ENCODE data around the gene MOB2. TPM values are rescaled to one million over a fixed set of nuclear protein-coding genes. Genes with fewer than 3 reads are reported as not detected.
A peak's percentile ranks its signal among the peaks of the same experiment; 100 is the strongest.

The MOB2 gene, protein sequence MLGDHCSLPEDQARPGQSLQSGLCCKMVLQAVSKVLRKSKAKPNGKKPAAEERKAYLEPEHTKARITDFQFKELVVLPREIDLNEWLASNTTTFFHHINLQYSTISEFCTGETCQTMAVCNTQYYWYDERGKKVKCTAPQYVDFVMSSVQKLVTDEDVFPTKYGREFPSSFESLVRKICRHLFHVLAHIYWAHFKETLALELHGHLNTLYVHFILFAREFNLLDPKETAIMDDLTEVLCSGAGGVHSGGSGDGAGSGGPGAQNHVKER
- total RNA-seq = 10 to 100 TPM; 30.7 to 31.0 TPM

DNA sequence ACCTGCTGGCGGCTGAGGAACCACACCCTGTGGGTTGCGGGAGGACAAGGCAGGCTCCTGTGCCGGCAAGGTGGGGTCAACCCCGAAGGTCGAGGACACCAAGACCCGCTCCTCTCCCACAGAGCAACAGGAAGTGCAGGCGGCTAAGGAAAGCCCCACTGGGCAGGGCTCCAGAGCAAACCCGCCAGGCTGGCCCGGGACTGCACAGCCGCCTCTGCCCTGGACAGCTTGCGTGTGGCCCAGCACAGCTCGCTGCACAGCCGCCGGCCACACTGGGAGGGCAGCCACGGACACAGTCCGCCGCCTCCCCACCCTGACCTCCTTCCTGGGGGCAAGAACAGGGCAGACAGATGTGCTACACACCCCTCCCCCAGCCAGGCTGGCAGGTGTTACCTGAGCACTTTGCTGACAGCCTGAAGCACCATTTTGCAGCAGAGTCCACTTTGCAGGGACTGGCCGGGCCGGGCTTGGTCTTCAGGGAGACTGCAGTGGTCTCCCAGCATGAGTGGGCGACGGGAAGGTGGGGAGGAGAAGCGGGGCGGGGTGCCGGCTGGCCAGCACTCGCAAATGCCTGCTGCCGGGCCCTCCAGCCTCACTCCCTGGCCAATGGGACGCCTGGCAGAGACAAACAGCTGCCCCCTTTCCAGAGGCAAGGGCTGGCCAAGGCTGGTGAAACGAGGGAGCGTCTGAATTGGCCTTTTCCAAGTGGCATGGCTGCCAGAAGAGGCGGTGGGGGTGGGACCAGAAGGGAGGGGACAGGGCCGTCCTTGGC is at the start of gene MOB2:
MOB2 (minus strand) TSS at position 726 of the 772 bp plus-strand sequence; CDS start at position 503, 223 bp downstream.
- Mint-ChIP-seq H3K9me3 (no peaks in the 10 kb centered on the region), H3K27ac (no peak within 1 kb of the TSS), H3K4me1 (ENCODE audit: low read depth) (peaks cover 8% of the 10 kb centered on the region), H3K27me3 (ENCODE audit: low read depth) (no peaks in the 10 kb centered on the region), H3K4me3 (no peak within 1 kb of the TSS), H3K36me3 (ENCODE audit: insufficient read depth in 2 of 2) (no peaks in the 10 kb centered on the region)
- ATAC-seq (replicated peaks in 1 of 2) (peak in 1 of 2 donors; percentile 30), DNase-seq (no peak)

DNA sequence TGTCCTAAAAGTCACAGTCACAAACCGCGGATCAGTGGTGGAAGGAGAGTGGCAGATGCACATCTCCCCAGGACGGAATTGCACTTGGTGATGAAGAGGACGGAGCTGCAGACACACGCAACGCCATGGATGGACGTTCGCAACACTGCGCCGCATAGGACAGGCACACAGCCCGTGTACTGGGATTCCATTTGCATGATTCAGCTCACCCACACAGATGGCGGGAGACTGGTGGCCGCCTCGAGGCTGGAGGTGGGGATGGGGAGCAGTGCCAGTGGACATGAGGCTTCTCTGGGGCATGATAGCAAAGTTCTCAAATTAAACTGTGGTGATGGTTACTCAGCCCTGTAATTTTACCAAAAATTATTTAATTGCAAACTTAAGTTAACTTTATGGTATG is 48.1 kb upstream of the MOB2 start:
- H3K27me3 Mint-ChIP-seq (ENCODE audit: low read depth) = peaks cover 8% of the 10 kb centered on the region
- DNase-seq (no peak), ATAC-seq (replicated peaks in 1 of 2) (no peak)
- H3K9me3 Mint-ChIP-seq = no peaks in the 10 kb centered on the region
- H3K36me3 Mint-ChIP-seq (ENCODE audit: insufficient read depth in 2 of 2) = peaks cover 0 to 2% of the 10 kb centered on the region in 2 donors
- H3K27ac Mint-ChIP-seq = no peak overlapping the region
- peaks cover 34% of the 10 kb centered on the region for H3K4me1 Mint-ChIP-seq (ENCODE audit: low read depth)
- H3K4me3 Mint-ChIP-seq = no peak overlapping the region

DNA sequence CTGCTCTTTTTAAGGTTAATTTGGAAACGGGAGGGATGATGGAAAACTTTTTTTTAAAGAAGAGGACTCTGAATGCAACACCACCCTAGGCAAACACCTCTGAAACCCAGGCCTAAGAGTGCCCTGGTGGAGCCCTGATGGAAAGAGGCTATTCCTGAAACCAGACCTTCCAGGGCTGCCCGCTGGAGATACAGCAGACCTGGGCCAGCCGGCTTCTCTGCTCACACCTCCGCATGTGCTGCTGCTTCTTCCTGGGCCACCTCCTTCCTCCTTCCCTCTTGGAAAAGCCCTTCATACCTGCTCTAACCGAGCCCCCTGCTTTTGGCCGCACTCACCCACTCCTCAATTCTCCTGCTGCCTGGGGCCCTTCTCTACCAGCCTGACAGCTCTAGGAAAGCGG is 47.6 kb upstream of the MOB2 start:
- Mint-ChIP-seq H3K4me3 (no peak overlapping the region), H3K27ac (no peak overlapping the region), H3K4me1 (ENCODE audit: low read depth) (peaks cover 34% of the 10 kb centered on the region), H3K27me3 (ENCODE audit: low read depth) (peaks cover 8% of the 10 kb centered on the region), H3K9me3 (no peaks in the 10 kb centered on the region), H3K36me3 (ENCODE audit: insufficient read depth in 2 of 2) (peaks cover 0 to 2% of the 10 kb centered on the region in 2 donors)
- DNase-seq (no peak), ATAC-seq (replicated peaks in 1 of 2) (no peak)

DNA sequence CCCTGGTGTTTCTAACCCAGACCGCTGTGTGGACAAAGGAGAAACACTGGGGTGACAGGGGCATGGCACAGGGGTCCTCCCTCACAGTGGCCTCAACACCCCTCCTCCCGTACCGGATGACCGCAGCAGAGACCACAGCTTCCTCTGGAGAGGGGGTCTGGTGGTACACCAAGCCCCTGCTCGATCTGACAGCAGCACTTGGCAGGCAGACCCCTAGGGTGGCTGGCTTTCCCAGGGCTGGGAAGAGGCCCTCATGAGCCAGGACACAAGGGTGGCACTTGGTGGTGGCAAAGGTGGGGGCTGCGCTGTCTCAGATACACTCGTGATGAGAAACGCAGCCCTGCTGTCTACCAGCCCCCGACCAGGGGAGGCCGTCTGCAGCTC is 46.8 kb upstream of the MOB2 start:
- H3K36me3 Mint-ChIP-seq (ENCODE audit: insufficient read depth in 2 of 2) = peaks cover 0 to 2% of the 10 kb centered on the region in 2 donors
- H3K4me1 Mint-ChIP-seq (ENCODE audit: low read depth) = peaks cover 34% of the 10 kb centered on the region
- no peak overlapping the region for H3K27ac Mint-ChIP-seq

DNA sequence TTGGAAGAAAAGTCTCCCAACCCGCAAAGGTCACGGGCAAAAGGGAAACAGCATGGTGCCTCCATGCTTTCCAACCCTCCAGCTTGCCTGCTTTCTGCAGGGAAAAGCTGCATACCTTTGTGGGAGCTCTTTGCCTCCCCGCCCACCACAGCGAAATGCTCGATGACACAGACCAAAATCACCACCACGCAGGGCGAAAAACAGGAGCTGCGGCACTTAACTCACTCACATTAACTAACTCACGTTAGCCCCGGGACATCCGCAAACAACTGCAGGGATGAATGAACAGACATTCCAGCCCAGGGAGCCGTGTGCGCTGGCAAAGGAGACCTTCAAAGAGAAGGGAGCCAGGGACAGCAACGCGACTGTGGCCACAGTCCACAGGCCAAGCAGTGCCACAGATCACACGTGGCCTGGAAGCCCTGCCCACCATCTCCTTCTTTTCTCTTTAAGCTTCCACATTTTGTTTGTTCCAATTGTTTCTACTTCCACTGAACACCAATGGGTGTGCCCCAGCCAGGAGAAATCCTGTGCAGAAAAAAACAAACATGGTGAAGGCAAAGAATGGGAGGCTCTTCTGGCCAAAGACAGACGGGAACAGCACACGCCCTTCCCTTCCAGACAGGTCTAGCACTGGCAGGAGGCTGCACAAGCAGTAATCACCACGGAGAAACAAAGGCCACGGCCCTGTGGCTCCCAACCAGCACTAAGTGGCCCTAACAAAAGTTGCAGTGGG is 46.2 kb upstream of the MOB2 start:
- H3K9me3 Mint-ChIP-seq = no peaks in the 10 kb centered on the region
- no peaks in the 10 kb centered on the region for H3K27me3 Mint-ChIP-seq (ENCODE audit: low read depth)
- H3K27ac Mint-ChIP-seq = no peak overlapping the region
- H3K4me1 Mint-ChIP-seq (ENCODE audit: low read depth) = peaks cover 34% of the 10 kb centered on the region
- no peak overlapping the region for H3K4me3 Mint-ChIP-seq
- ATAC-seq (replicated peaks in 1 of 2) = no peak
- peaks cover 0 to 2% of the 10 kb centered on the region in 2 donors for H3K36me3 Mint-ChIP-seq (ENCODE audit: insufficient read depth in 2 of 2)
- no peak for DNase-seq

More for the DNA sequence above, 46.8 kb upstream of the MOB2 start:
- Mint-ChIP-seq H3K27me3 (ENCODE audit: low read depth) (peaks cover 4% of the 10 kb centered on the region), H3K9me3 (no peaks in the 10 kb centered on the region), H3K4me3 (no peak overlapping the region)
- DNase-seq (no peak), ATAC-seq (replicated peaks in 1 of 2) (no peak)

DNA sequence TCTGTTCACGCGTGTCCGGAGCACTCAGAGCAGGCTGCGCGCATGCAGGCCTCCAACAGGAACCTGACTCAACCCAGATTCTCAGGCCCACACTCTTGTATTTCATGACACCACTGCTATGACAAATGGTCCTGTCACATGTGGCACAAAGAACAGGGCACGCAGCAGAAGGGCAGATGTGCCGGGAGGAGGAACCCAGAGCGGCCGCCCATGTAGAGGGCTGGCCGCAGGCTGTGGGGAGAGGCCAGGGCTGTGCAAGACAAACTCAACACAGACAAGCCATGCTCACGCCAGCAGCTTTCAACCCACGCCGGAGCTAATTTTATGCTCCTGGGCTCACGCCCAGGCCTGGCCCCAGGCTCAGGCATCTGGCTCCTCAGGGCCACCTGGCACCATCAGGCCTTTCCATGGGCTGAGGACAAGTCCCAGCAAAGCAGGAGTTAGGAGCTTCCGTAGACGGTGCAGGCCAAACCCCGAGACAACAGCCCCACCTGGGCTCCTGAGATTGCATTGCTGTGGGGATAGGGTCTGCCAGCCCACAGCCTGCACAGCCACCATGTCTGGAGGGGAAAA is 45.5 kb upstream of the MOB2 start:
- H3K27ac Mint-ChIP-seq = no peak overlapping the region
- H3K9me3 Mint-ChIP-seq = no peaks in the 10 kb centered on the region
- peaks cover 0 to 2% of the 10 kb centered on the region in 2 donors for H3K36me3 Mint-ChIP-seq (ENCODE audit: insufficient read depth in 2 of 2)
- H3K27me3 Mint-ChIP-seq (ENCODE audit: low read depth) = no peaks in the 10 kb centered on the region
- DNase-seq (no peak), ATAC-seq (replicated peaks in 1 of 2) (no peak)
- H3K4me3 Mint-ChIP-seq = no peak overlapping the region
- peaks cover 34% of the 10 kb centered on the region for H3K4me1 Mint-ChIP-seq (ENCODE audit: low read depth)

DNA sequence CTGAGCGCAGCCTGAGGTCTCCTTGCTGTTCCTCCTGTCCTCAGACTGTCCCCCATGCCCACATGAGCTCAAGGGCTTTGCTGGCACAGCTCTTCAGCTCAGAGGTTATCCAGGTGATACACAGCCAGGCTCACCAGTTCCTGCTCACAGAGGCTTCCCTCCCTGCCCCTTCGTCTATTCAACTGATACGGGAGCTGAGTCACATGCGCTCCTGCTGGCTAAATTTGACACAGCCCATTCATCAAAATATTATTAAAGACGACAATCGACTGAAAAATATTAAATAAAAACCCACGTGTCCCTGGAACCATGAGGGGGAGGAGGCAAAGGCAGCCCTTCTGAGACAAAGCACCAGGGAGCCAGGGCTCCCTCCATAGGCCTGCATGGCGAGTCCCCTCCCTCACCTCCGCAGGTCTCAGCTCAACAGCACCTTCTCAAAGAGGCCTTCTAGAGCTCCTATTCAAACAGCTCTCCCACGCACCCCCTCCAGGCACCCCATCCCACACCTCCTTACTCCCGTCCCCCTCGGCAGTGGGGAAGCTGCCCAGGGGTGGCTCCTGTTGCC is 45.0 kb upstream of the MOB2 start:
- H3K9me3 Mint-ChIP-seq = no peaks in the 10 kb centered on the region
- no peaks in the 10 kb centered on the region for H3K27me3 Mint-ChIP-seq (ENCODE audit: low read depth)
- H3K36me3 Mint-ChIP-seq (ENCODE audit: insufficient read depth in 2 of 2) = peaks cover 0 to 2% of the 10 kb centered on the region in 2 donors
- H3K4me1 Mint-ChIP-seq (ENCODE audit: low read depth) = peaks cover 30% of the 10 kb centered on the region
- H3K27ac Mint-ChIP-seq = peak overlapping the region; percentile 69
- ATAC-seq (replicated peaks in 1 of 2) (no peak), DNase-seq (no peak)
- H3K4me3 Mint-ChIP-seq = no peak overlapping the region

DNA sequence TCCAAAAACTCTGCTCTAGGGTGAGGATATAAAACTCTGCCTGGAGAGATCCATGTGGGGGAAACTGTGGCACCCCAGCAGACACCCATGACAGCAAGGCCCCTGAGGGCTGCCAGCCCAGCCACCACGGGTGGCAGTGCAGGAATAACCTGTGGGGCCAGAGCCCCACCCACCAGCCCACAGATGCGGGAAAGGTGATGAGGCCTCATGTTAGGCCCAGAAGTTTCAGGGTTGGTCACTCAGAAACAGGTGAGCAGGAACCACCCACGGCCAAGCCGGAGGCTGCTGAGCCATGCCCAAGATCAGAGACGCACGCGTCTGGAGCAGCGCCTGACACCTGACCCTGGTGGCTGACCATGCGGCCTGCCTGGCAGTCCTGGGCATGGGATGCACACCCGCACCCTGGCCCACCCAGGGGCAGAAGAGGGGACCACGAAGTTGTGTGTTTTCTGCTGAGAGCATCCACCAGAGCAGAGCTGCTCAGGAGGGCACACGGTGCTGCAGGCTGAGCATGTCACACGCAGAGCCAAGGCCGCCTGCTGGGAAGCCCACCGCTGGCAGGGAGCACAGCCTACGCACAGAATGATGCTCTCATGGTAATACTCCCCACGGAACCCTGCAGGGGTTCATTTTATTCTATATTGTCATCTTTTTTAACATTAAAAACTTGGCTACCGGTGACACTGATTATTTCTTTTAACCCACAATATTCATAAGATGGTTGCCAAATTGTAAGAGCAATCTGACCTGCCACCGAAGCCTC is 44.3 kb upstream of the MOB2 start:
- Mint-ChIP-seq H3K4me3 (no peak overlapping the region), H3K27ac (peak overlapping the region; percentile 69), H3K4me1 (ENCODE audit: low read depth) (peaks cover 24% of the 10 kb centered on the region), H3K9me3 (no peaks in the 10 kb centered on the region), H3K36me3 (ENCODE audit: insufficient read depth in 2 of 2) (peaks cover 0 to 2% of the 10 kb centered on the region in 2 donors), H3K27me3 (ENCODE audit: low read depth) (no peaks in the 10 kb centered on the region)
- DNase-seq (no peak), ATAC-seq (replicated peaks in 1 of 2) (peak in 1 of 2 donors; percentile 25)

DNA sequence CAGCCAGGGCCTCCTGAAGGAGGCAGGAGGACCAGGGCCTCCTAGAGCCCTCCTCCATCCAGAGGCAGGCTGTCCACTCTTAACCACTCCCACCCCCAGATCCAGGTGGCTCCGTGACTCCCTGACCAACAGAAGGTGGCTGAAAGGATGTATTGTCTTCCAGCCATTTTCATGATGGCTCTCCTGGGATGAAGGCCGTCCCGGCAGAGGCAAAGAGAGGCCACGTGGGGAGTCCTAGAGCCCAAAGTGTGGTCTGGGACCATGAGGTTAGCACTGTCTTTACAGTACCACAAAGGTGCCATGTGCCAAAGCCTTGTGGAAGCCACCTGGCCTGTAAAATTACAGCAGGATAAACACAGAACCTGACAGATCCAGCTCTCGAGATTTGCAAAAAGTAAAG is 43.2 kb upstream of the MOB2 start:
- Mint-ChIP-seq H3K36me3 (ENCODE audit: insufficient read depth in 2 of 2) (peaks cover 0 to 2% of the 10 kb centered on the region in 2 donors), H3K27ac (no peak overlapping the region), H3K4me3 (no peak overlapping the region), H3K9me3 (no peaks in the 10 kb centered on the region), H3K4me1 (ENCODE audit: low read depth) (peaks cover 16% of the 10 kb centered on the region), H3K27me3 (ENCODE audit: low read depth) (no peaks in the 10 kb centered on the region)
- DNase-seq (no peak), ATAC-seq (replicated peaks in 1 of 2) (no peak)

DNA sequence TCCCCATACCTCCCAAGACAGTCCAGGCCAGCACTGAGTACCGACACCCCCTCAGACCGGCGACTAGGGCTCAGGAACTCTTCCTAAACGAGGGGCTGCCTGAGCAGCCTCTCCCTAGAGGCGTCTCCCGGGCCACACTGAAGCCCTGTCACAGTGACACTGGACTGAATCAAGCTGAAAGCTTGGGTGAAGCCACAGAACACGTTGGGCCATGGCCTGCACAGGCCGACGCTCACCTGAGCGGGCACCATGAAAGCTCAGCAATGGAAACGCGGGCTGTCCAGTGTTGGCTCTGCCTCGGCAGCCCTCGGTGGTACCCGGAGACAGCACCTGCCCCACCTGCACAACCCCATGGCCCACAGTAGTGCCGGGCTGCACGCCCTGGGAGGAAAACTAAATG is 42.7 kb upstream of the MOB2 start:
- no peak overlapping the region for H3K27ac Mint-ChIP-seq
- H3K27me3 Mint-ChIP-seq (ENCODE audit: low read depth) = no peaks in the 10 kb centered on the region
- H3K9me3 Mint-ChIP-seq = no peaks in the 10 kb centered on the region
- no peak for DNase-seq
- peaks cover 0 to 2% of the 10 kb centered on the region in 2 donors for H3K36me3 Mint-ChIP-seq (ENCODE audit: insufficient read depth in 2 of 2)
- H3K4me3 Mint-ChIP-seq = no peak overlapping the region
- ATAC-seq (replicated peaks in 1 of 2) = no peak
- peaks cover 11% of the 10 kb centered on the region for H3K4me1 Mint-ChIP-seq (ENCODE audit: low read depth)

DNA sequence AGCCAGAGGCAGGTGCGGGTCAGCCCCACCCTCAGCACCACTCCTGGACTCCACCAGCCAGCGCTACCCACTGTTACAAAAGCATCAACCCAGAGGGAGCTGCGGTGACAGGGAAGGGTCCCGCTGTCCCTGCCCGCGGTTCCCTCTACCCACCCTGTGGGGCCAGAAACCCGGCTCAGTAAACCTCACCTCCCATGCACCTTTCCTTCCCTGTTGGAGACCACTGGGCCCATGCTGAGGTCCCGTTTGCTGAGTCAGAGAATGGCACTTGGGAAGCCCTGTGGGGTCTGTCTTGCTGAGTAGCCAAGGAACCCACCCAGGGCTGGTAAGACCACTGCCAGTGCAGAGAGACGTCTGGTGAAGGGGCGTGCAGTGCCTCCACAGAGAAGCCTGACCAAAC is 42.1 kb upstream of the MOB2 start:
- H3K4me1 Mint-ChIP-seq (ENCODE audit: low read depth) = peaks cover 10% of the 10 kb centered on the region
- H3K36me3 Mint-ChIP-seq (ENCODE audit: insufficient read depth in 2 of 2) = peaks cover 0 to 2% of the 10 kb centered on the region in 2 donors
- H3K4me3 Mint-ChIP-seq = no peak overlapping the region
- H3K27ac Mint-ChIP-seq = no peak overlapping the region
- no peak for DNase-seq
- ATAC-seq (replicated peaks in 1 of 2) = no peak
- H3K27me3 Mint-ChIP-seq (ENCODE audit: low read depth) = no peaks in the 10 kb centered on the region
- no peaks in the 10 kb centered on the region for H3K9me3 Mint-ChIP-seq

DNA sequence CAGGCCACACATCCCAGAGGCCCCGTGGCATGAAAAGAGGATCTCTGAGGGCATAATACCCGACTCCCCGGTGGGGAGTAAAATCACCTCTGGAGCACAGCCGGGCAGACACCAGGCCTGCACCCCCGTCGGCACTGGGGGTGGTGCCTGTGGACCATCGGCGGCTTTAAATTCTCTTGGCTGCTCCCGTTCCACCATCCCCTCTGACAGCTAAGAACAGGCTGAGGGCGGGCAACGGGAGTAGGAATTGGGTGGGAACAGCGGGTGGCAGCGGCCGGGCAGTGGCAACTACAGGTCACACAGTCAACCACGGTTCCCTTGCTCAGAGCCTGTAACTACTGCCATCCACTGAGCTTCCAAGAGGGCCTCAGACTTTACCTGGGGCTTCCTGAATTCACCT is 40.2 kb upstream of the MOB2 start:
- DNase-seq (no peak), ATAC-seq (replicated peaks in 1 of 2) (no peak)
- Mint-ChIP-seq H3K9me3 (no peaks in the 10 kb centered on the region), H3K4me1 (ENCODE audit: low read depth) (peaks cover 6% of the 10 kb centered on the region), H3K27me3 (ENCODE audit: low read depth) (no peaks in the 10 kb centered on the region), H3K27ac (no peak overlapping the region), H3K36me3 (ENCODE audit: insufficient read depth in 2 of 2) (peaks cover 0 to 2% of the 10 kb centered on the region in 2 donors), H3K4me3 (no peak overlapping the region)
